Muscle of leg (tissue), 11 donors: ENCODE measurements around the gene LHX3. TPM values are rescaled to one million over a fixed set of nuclear protein-coding genes. Genes with fewer than 3 reads are reported as not detected.
A peak's percentile ranks its signal among the peaks of the same experiment; 100 is the strongest.

Experiments
- DNase-seq: peaks from one replicate; pipeline ENCODE4 v3.0.0; 2013
- H3K27ac ChIP-seq: one replicate; pipeline ENCODE4 v1.5.1; 2013; ENCODE audit warnings: mild to moderate bottlenecking, low read length, control low read depth
- H3K27me3 ChIP-seq: one replicate; pipeline ENCODE4 v1.6.1; 2013; ENCODE audit warnings: low read length; ENCODE audit not compliant: control insufficient read depth, insufficient read depth
- H3K36me3 ChIP-seq: one replicate; pipeline ENCODE4 v1.6.1; 2013; ENCODE audit warnings: low read length; ENCODE audit not compliant: control insufficient read depth, insufficient read depth
- H3K4me1 ChIP-seq: one replicate; pipeline ENCODE4 v1.6.1; 2013; ENCODE audit warnings: low read length; ENCODE audit not compliant: control insufficient read depth, insufficient read depth
- H3K4me3 ChIP-seq: one replicate; pipeline ENCODE4 v1.5.1; 2013; ENCODE audit warnings: low read length, control low read depth
- H3K9me3 ChIP-seq: replicated peaks from 2 replicates; pipeline ENCODE4 v1.6.1; 2013; ENCODE audit warnings: low read depth, low read length; ENCODE audit not compliant: control insufficient read depth
- WGBS: methylation state at CpG from one replicate; pipeline ENCODE4 v1.1.5; 2013; ENCODE audit warnings: missing lambda C conversion rate; ENCODE audit not compliant: insufficient coverage; 5-methylcytosine and 5-hydroxymethylcytosine counted together
- polyA plus RNA-seq, 8 donors: library from polyadenylated mRNA; unstranded; fragments of 120-200 nt; gene quantifications; one replicate each; pipeline versions ENCODE4 v1.2.1 to v1.2.3, GENCODE V29; 2013; ENCODE audit warnings: inconsistent platforms in 1 of 8, low replicate concordance in 1 of 8; ENCODE audit not compliant: insufficient read length in 8 of 8, insufficient read depth in 1 of 8
- total RNA-seq: library from RNA; stranded (reverse); fragments of 120-200 nt; gene quantifications from one replicate; pipeline ENCODE4 v1.2.4, GENCODE V29; 2013

The LHX3 gene
- total and polyA plus RNA-seq, 9 donors, result 0.24 TPM; not detected in 8

GRCh38 chr9:136177224-136177623 lies 27.7 kb downstream of the LHX3 start:
- peaks cover 22% of the 10 kb centered on the region for H3K27me3 ChIP-seq
- H3K4me3 ChIP-seq, result no peak overlapping the region
- no peaks in the 10 kb centered on the region for H3K36me3 ChIP-seq
- WGBS, result 55% methylated on average over 14 of the region's 14 CpGs
- H3K9me3 ChIP-seq, result no peaks in the 10 kb centered on the region
- no peak overlapping the region for H3K27ac ChIP-seq
- H3K4me1 ChIP-seq, result peaks cover 10% of the 10 kb centered on the region
- no peak for DNase-seq

- Histone ChIP-seq H3K4me1 (peaks cover 17% of the 10 kb centered on the region), H3K4me3 (no peak overlapping the region), H3K27ac (no peak overlapping the region), H3K27me3 (peaks cover 26% of the 10 kb centered on the region), H3K36me3 (no peaks in the 10 kb centered on the region), H3K9me3 (no peaks in the 10 kb centered on the region)
- DNase-seq, result peak; percentile 46
- WGBS, result 22% methylated on average over 9 of the region's 12 CpGs
Measured at GRCh38 chr9:136175616-136176197, 29.2 kb downstream of the LHX3 start.

- WGBS, result 37% methylated on average over 8 of the region's 8 CpGs
- Histone ChIP-seq H3K27ac (no peak overlapping the region), H3K27me3 (peaks cover 27% of the 10 kb centered on the region), H3K4me1 (peaks cover 17% of the 10 kb centered on the region), H3K9me3 (no peaks in the 10 kb centered on the region), H3K36me3 (no peaks in the 10 kb centered on the region), H3K4me3 (no peak overlapping the region)
- peak; percentile 4 for DNase-seq
Measured at GRCh38 chr9:136174779-136175615, 29.9 kb downstream of the LHX3 start.

GRCh38 chr9:136173648-136174290 lies 31.2 kb downstream of the LHX3 start:
- no peaks in the 10 kb centered on the region for H3K36me3 ChIP-seq
- no peaks in the 10 kb centered on the region for H3K9me3 ChIP-seq
- H3K4me1 ChIP-seq, result peaks cover 17% of the 10 kb centered on the region
- peaks cover 34% of the 10 kb centered on the region for H3K27me3 ChIP-seq
- DNase-seq, result no peak
- no peak overlapping the region for H3K27ac ChIP-seq
- H3K4me3 ChIP-seq, result no peak overlapping the region
- WGBS, result 68% methylated on average over 14 of the region's 14 CpGs

- H3K4me1 ChIP-seq, result peaks cover 17% of the 10 kb centered on the region
Measured at GRCh38 chr9:136172412-136173079, 32.4 kb downstream of the LHX3 start.

GRCh38 chr9:136171801-136172411 lies 33.0 kb downstream of the LHX3 start:
- H3K27me3 ChIP-seq, result peaks cover 29% of the 10 kb centered on the region
- no peaks in the 10 kb centered on the region for H3K9me3 ChIP-seq
- no peaks in the 10 kb centered on the region for H3K36me3 ChIP-seq
- no peak overlapping the region for H3K4me3 ChIP-seq
- no peak overlapping the region for H3K27ac ChIP-seq
- WGBS, result 68% methylated on average over 11 of the region's 11 CpGs
- H3K4me1 ChIP-seq, result peaks cover 17% of the 10 kb centered on the region
- DNase-seq, result no peak

More at GRCh38 chr9:136172412-136173079, 32.4 kb downstream of the LHX3 start:
- Histone ChIP-seq H3K4me3 (no peak overlapping the region), H3K27ac (no peak overlapping the region), H3K9me3 (no peaks in the 10 kb centered on the region), H3K27me3 (peaks cover 32% of the 10 kb centered on the region), H3K36me3 (no peaks in the 10 kb centered on the region)
- WGBS, result 78% methylated on average over 16 of the region's 16 CpGs
- no peak for DNase-seq

GRCh38 chr9:136171009-136171800 lies 33.7 kb downstream of the LHX3 start:
- Histone ChIP-seq H3K9me3 (no peaks in the 10 kb centered on the region), H3K4me1 (peaks cover 17% of the 10 kb centered on the region), H3K27me3 (peaks cover 29% of the 10 kb centered on the region), H3K36me3 (no peaks in the 10 kb centered on the region), H3K27ac (no peak overlapping the region), H3K4me3 (no peak overlapping the region)
- 51% methylated on average over 10 of the region's 16 CpGs for WGBS
- peak; percentile 17 for DNase-seq

GRCh38 chr9:136170006-136170901 lies 34.7 kb downstream of the LHX3 start:
- peaks cover 11% of the 10 kb centered on the region for H3K4me1 ChIP-seq
- 42% methylated on average over 27 of the region's 28 CpGs for WGBS
- no peak overlapping the region for H3K27ac ChIP-seq
- no peaks in the 10 kb centered on the region for H3K36me3 ChIP-seq
- DNase-seq, result peak; percentile 10
- H3K4me3 ChIP-seq, result no peak overlapping the region
- H3K27me3 ChIP-seq, result peaks cover 24% of the 10 kb centered on the region
- H3K9me3 ChIP-seq, result no peaks in the 10 kb centered on the region
